GM18507 (cell line): ENCODE data around the gene CDRT4.

Experiments used
- DNase-seq: peaks from one replicate; pipeline ENCODE4 v3.0.0; 2011; ENCODE audit warnings: low read depth; ENCODE audit not compliant: insufficient read length; ENCODE audit errors: extremely low spot score
- FAIRE-seq: peaks from 2 replicates; lab custom pipeline; 2011; peaks lifted over from hg19 to GRCh38; lab: Jason Lieb, UNC

CDRT4 gene

GRCh38 chr17:15438491-15439105 lies 28.8 kb downstream of the CDRT4 start:
- DNase-seq (no peak), FAIRE-seq (no peak)

DNA sequence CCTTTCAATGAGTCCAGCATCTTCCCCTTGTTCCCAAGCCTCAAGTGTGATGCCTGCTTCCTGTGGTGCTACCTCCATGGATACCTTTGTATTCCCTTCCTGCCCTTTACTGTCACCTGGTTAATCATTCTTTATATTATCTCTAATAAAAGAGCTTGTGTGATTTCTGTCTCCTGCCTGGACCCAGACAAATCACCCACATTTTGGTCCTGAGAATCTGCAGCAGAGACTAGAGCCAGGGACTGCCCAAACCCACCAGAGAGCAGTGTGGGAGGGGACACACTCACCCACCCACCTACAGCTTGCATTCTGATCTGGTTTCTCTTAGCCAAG lies 30.2 kb downstream of the CDRT4 start:
- DNase-seq: no peak
- FAIRE-seq: no peak

GRCh38 chr17:15436473-15437302 lies 30.7 kb downstream of the CDRT4 start:
- FAIRE-seq (no peak), DNase-seq (no peak)

DNA sequence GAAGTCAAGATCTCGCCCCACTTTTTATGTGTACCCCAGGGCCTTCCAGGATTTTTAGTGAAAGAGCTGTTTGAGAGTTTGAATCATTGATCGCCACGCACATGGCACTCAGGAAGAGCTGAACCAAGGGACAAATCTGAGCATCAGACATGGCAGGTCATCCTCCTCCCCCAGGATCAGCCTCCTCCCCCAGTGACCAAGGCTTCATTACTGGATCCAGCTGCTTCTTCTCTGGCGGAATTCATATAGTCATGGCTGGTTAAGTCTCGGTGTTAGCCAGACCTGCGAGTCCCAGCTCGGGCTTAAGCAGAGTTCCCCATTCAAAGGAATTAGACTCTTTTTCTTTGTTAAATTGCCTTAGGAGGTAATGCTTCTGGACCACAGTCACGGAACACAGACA lies 32.5 kb downstream of the CDRT4 start:
- FAIRE-seq (no peak), DNase-seq (no peak)

- no peak for DNase-seq
- no peak for FAIRE-seq
Measured at GRCh38 chr17:15432807-15433611, 34.4 kb downstream of the CDRT4 start.

- DNase-seq (no peak), FAIRE-seq (no peak)
Measured at GRCh38 chr17:15431766-15432165, 35.7 kb downstream of the CDRT4 start.

GRCh38 chr17:15431196-15431595 lies 36.2 kb downstream of the CDRT4 start:
- DNase-seq (no peak), FAIRE-seq (no peak)

DNA sequence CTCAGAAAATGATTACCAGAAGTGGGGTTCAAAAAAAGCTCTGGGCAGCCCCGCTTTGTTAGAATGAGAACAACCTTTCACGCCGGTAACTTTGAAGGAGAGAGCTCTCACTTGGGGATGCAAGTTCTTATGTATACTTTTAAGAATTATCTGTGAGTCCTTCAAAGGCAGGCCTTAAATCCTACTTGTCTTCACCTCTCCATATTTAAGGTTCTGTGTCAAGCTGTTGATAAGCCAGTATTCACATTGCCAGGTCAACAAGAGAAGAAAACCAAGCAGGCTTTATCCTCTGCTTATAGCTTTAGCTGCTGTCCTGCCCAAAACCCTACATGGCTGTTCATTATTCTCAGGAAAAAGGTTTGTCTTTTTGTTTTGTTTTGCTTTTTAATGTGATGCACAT lies 42.9 kb downstream of the CDRT4 start:
- FAIRE-seq (no peak), DNase-seq (no peak)

- DNase-seq (no peak), FAIRE-seq (no peak)
Measured at GRCh38 chr17:15422392-15422965, 44.9 kb downstream of the CDRT4 start.

- DNase-seq (no peak), FAIRE-seq (no peak)
Measured at GRCh38 chr17:15418781-15419180, 48.6 kb downstream of the CDRT4 start.

GRCh38 chr17:15414532-15415306 lies 52.7 kb downstream of the CDRT4 start:
- DNase-seq: no peak
- FAIRE-seq: no peak

GRCh38 chr17:15413101-15413771 lies 54.2 kb downstream of the CDRT4 start:
- DNase-seq (no peak), FAIRE-seq (no peak)

- DNase-seq: no peak
- FAIRE-seq: no peak
Measured at GRCh38 chr17:15412606-15413005, 54.8 kb downstream of the CDRT4 start.

GRCh38 chr17:15411384-15412198 lies 55.8 kb downstream of the CDRT4 start:
- FAIRE-seq: no peak
- no peak for DNase-seq

- DNase-seq (no peak), FAIRE-seq (no peak)
Measured at GRCh38 chr17:15409721-15410250, 57.6 kb downstream of the CDRT4 start.

DNA sequence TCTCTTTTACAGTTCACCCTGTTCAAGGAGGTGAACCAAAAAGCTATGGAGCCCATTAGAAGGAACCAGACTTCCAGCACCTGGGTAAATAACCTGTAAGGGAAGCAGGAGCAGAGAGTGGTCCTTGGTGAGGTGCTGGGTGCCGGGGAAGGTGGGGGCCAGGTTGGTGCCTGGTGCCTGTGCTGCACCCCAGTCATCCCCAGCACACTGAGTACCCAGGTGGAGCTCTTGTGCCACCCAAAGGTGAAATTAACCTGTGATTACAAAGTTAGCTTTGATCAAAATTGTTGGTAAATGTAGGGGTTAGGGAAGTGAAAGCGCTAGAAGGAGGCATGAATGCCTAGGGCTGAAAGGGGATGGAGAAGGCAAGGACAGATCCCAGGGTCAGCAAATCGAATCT lies 58.6 kb downstream of the CDRT4 start:
- FAIRE-seq (no peak), DNase-seq (no peak)

DNA sequence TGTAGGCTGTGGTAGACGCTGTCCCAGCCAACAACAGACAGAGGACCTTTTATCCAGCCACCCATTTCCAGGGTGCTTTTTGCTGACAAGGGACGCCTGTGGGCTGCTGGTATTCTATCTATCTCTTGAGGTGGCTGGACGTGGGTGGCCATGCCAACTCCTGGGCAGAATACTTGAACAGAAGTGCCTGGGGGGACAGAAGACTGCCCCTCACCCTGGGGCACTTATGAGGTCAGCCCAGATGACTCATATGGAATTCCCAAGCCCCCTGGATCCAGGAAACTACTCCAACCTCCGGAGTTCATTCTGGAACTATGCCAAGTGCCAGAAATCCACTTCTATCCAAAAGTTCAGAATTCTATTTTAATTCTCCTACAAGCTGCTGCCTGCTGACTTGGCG lies 61.3 kb downstream of the CDRT4 start:
- DNase-seq: no peak

GRCh38 chr17:15405058-15405415 lies 62.4 kb downstream of the CDRT4 start:
- DNase-seq: no peak
- no peak for FAIRE-seq

More for the DNA sequence above, 61.3 kb downstream of the CDRT4 start:
- no peak for FAIRE-seq
